Breast epithelium (tissue), 4 donors: ENCODE measurements around the gene RERGL. TPM values are rescaled to one million over a fixed set of nuclear protein-coding genes. Genes with fewer than 3 reads are reported as not detected.
"Not testable (repeated sequence)": the region's sequence is repeated elsewhere in the genome, so short reads cannot be mapped to it uniquely, and the experiment has no call there.

ENCODE experiments used
- DNase-seq, 2 donors: peaks; one replicate each; pipeline ENCODE4 v3.0.0-alpha.2; 2019; ENCODE audit warnings: low spot score in 2 of 2
- H3K27ac ChIP-seq, 2 donors: fragments of 200-600 bp; sonication (generic) in 1 of 2; one replicate each; pipeline ENCODE4 v1.5.1; 2016 to 2019; ENCODE audit warnings: mild to moderate bottlenecking in 1 of 2
- H3K27me3 ChIP-seq, 2 donors: fragments of 200-600 bp; sonication (generic) in 1 of 2; one replicate each; pipeline versions ENCODE4 v1.5.1 to v1.6.0; 2017 to 2019; ENCODE audit warnings: control low read depth in 1 of 2, mild to moderate bottlenecking in 1 of 2
- H3K36me3 ChIP-seq: fragments of 200-600 bp; one replicate; pipeline ENCODE4 v1.5.1; 2019
- H3K4me1 ChIP-seq, 2 donors: fragments of 200-600 bp; sonication (generic); one replicate each; pipeline ENCODE4 v1.5.1; 2016 to 2019; ENCODE audit warnings: control low read depth in 1 of 2
- H3K4me3 ChIP-seq, 3 donors: fragments of 200-600 bp; sonication (generic); 1 replicate in 2 of 3; 2 replicates in 1 of 3; pipeline ENCODE4 v1.5.1; 2016 to 2019; ENCODE audit warnings: mild to moderate bottlenecking in 3 of 3, moderate library complexity in 2 of 3
- H3K9me3 ChIP-seq, 2 donors: fragments of 200-600 bp; sonication (generic) in 1 of 2; one replicate each; pipeline ENCODE4 v1.5.1; 2016 to 2019; ENCODE audit warnings: control low read depth in 1 of 2
- CTCF ChIP-seq, 3 donors: fragments of 450-650 bp; IDR thresholded peaks; one replicate each; pipeline ENCODE4 v1.5.1; 2016 to 2017; ENCODE audit warnings: antibody characterized with exemption in 3 of 3, mild to moderate bottlenecking in 3 of 3, moderate library complexity in 3 of 3
- POLR2A ChIP-seq: fragments of 450-650 bp; IDR thresholded peaks from one replicate; pipeline ENCODE4 v1.6.1; 2016; ENCODE audit warnings: antibody characterized with exemption, mild to moderate bottlenecking, moderate library complexity
- POLR2AphosphoS5 ChIP-seq, 3 donors: sonication (generic); formaldehyde crosslinking; IDR thresholded peaks; one replicate each; pipeline ENCODE4 v1.6.1; 2017; ENCODE audit warnings: antibody characterized with exemption in 3 of 3
- intact Hi-C: fragments of 100-400 bp; cut with DNase I; formaldehyde crosslinking; loops from one replicate; pipeline ENCODE4 v1.15.1; 2023; ENCODE audit warnings: low total_unique reads
- total RNA-seq, 3 donors: library from RNA; depleted of rRNA; stranded (reverse); fragments of >200 nt; gene quantifications; one replicate each; pipeline ENCODE4 v1.1.0, GENCODE V29; 2016

The RERGL gene
- total RNA-seq, 3 donors from 2014 or later, result 1.4 to 9.1 (median 3.6) TPM

- no peak for TF ChIP-seq POLR2A
- TF ChIP-seq POLR2AphosphoS5 (IDR thresholded peaks at IDR 0.05), result no peak
- TF ChIP-seq CTCF (IDR thresholded peaks at IDR 0.05), result no peak
- H3K4me1 ChIP-seq, result no peaks in the 10 kb centered on the region
- H3K9me3 ChIP-seq, result peaks cover 8 to 11% of the 10 kb centered on the region in 2 donors
- no peak overlapping the region for H3K27ac ChIP-seq
- intact Hi-C loops, result no loop called here
- H3K4me3 ChIP-seq, result no peak overlapping the region
- no peak for DNase-seq
- H3K27me3 ChIP-seq, result no peaks in the 10 kb centered on the region
- H3K36me3 ChIP-seq, result no peaks in the 10 kb centered on the region
Observed at GRCh38 chr12:18057051-18057450, 32.9 kb downstream of the RERGL start.

- intact Hi-C loops, result no loop called here
- Histone ChIP-seq H3K27ac (no peak overlapping the region), H3K36me3 (no peaks in the 10 kb centered on the region), H3K9me3 (peaks cover 6 to 13% of the 10 kb centered on the region in 2 donors), H3K4me3 (no peak overlapping the region), H3K27me3 (no peaks in the 10 kb centered on the region), H3K4me1 (no peaks in the 10 kb centered on the region)
- TF ChIP-seq POLR2AphosphoS5 (IDR thresholded peaks at IDR 0.05) (no peak), CTCF (IDR thresholded peaks at IDR 0.05) (no peak), POLR2A (no peak)
- no peak for DNase-seq
Observed at GRCh38 chr12:18054925-18055619, 34.9 kb downstream of the RERGL start.

- H3K27ac ChIP-seq, result no peak overlapping the region
- peaks cover 0 to under 1% of the 10 kb centered on the region in 2 donors for H3K9me3 ChIP-seq
- intact Hi-C loops, result no loop called here
- no peak for TF ChIP-seq CTCF (IDR thresholded peaks at IDR 0.05)
- TF ChIP-seq POLR2AphosphoS5 (IDR thresholded peaks at IDR 0.05), result no peak
- TF ChIP-seq POLR2A, result no peak
- DNase-seq, result no peak
- no peaks in the 10 kb centered on the region for H3K27me3 ChIP-seq
- no peak overlapping the region for H3K4me3 ChIP-seq
- no peaks in the 10 kb centered on the region for H3K36me3 ChIP-seq
- no peaks in the 10 kb centered on the region for H3K4me1 ChIP-seq
Observed at GRCh38 chr12:18045446-18045992, 44.5 kb downstream of the RERGL start.

GRCh38 chr12:18040060-18040742 lies 49.8 kb downstream of the RERGL start:
- not testable (repeated sequence) for H3K36me3 ChIP-seq, H3K9me3 ChIP-seq, DNase-seq

More at GRCh38 chr12:18040060-18040742, 49.8 kb downstream of the RERGL start:
- H3K4me3 ChIP-seq, H3K27me3 ChIP-seq, H3K4me1 ChIP-seq, H3K27ac ChIP-seq, intact Hi-C loops: not testable (repeated sequence)

Other genes with a start within 250 kb of the RERGL start
- 100 to 1,000 TPM in 1 of 3 donors, 10 to 100 TPM in 1, under 1 TPM in 1; 0.16 to 164 (median 35.1) TPM for gene PIK3C2G, start 171.3 kb upstream of the RERGL start, total RNA-seq